KG1 (cell line): ENCODE data around the gene RBM23.

Experiments
- DNase-seq: peaks from one replicate; lab custom pipeline; 2025; lab: John Stamatoyannopoulos, UW

The RBM23 gene

DNA sequence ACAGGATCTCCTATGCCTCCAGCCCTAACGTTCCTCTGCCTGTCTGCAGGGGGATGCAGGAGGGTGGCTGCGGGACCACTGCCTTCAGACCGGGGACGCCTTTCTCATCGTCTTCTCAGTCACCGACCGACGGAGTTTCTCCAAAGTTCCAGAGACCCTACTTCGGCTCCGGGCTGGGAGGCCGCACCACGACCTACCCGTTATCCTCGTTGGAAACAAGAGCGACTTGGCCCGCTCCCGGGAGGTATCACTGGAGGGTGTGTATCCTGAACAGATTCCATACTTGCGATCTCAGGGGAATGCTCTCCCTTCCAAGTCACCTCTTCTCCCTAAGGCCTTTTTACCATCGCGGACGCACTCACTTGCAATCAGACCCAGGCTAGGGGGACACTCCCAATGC, 33.0 kb downstream of the RBM23 start:
- no peak for DNase-seq

DNA sequence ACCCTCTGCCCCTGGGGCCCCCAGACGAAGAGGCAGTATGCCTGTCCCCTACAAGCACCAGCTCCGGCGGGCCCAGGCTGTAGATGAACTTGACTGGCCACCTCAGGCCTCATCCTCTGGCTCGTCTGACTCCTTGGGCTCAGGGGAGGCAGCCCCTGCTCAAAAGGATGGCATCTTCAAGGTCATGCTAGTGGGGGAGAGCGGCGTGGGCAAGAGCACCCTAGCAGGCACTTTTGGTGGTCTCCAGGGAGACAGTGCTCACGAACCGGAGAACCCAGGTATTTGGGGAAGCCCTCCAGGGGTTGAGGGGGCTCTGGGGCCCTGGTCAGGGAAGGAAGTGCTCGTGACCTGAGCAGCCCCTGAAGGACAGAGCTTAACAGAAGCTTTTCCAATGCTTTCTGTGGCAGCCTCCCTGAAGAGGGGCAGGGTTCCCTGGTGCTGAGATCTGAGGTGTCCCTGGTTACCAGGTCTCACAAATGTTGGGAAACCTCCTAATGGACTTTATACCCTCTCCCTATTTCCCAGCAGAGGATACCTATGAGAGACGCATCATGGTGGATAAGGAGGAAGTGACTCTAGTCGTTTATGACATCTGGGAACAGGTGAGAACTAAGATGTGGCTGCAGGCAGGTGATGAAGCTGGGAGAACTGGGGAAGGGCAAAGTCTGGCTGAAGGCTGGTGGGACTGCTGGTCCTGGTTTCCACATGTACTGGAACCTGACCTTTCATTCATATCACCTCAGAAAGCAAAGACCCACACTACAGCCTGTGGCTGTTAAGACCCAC, 34.0 kb downstream of the RBM23 start:
- DNase-seq = no peak

- DNase-seq = no peak
These were observed 34.7 kb downstream of the RBM23 start for GRCh38 chr14:22884076-22884737.

DNA sequence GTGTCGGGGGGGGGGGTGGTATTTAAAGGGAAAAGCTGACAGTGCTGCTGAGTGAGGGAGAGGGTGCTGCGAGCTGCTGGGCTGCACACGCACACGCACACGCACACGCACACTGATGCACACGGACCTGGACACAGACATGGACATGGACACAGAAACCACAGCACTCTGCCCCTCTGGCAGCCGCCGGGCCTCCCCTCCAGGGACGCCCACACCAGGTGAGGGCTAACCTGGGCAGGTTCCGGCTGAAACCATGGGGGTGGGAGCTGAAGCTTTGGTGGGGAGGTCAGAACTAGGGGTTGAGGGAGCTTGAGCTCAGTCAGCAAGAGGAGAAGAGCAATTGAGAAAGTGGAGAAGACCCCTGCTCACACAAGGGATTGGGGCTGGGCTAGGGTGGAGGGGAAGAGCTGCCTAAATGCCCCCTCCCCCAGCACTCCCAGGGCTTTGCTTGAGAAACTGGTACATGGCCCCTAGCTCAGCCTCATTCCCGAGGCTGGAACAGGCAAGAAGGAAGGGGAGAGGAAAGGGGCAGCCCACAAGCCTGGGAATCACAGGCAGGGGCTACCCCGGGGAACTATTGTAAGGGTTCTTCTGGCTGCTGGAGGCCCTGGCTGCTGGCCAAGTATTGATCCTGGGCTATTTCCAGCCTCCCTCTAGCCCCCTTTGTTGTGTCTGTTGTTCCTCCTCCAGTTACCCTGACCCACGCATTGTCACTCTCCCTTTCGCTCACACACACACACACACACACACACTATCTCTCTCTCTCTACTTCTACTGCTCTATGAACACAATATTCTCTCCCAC, 35.6 kb downstream of the RBM23 start, which contains the start of gene REM2:
Gene REM2 (plus strand): TSS at position 50 of the 804 bp plus-strand sequence. CDS start 66 bp downstream, at position 116.
- no peak for DNase-seq

GRCh38 chr14:22882529-22883172, 36.3 kb downstream of the RBM23 start:
- DNase-seq = no peak

GRCh38 chr14:22882064-22882463, 36.9 kb downstream of the RBM23 start:
- no peak for DNase-seq

DNA sequence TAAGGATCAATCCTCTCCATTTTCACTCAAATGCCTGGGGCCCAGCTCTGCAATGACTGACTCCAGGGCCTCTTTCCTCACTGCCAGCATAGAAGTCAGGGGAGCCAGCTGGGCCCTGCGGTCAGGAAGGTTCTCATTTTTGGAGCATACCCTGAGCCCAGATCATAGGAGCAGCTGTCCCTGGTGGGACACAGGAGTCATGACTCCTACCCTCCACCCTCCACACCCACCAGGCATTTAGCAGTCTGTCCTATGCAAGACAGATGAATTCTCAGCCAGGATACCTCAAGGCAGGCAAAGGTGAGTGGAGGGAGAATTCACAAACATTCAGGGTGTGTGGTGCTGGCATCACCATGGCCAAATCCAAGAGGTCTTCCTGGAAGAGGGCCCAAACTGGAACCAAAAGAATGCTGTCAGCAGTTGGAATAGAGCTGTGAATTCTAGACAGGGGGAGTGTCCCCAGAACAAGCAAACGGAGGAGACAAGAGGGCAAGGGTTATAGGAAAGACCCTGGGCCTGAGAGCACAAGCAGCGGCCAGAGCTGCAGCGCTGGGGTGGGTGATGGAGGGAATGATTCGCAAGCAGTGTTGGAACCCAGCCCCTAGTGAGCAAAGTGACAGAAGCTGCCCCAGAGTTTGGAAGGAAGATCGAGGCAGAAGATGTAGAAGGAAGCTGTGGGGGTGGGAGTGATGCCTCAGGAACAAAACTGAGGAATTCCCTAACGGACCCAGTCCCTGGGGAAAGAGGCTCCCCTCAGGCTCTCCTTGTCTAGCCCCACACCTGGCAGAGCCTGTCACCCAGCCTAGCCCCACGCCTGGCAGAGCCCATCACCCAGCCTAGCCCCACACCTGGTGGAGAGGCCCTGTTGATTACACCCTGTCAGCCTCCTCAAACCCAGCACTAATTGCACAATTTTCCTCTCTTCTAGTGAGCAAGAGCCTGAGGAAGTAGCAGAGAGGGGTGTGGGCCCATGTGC, 40.4 kb downstream of the RBM23 start:
- DNase-seq = no peak

DNA sequence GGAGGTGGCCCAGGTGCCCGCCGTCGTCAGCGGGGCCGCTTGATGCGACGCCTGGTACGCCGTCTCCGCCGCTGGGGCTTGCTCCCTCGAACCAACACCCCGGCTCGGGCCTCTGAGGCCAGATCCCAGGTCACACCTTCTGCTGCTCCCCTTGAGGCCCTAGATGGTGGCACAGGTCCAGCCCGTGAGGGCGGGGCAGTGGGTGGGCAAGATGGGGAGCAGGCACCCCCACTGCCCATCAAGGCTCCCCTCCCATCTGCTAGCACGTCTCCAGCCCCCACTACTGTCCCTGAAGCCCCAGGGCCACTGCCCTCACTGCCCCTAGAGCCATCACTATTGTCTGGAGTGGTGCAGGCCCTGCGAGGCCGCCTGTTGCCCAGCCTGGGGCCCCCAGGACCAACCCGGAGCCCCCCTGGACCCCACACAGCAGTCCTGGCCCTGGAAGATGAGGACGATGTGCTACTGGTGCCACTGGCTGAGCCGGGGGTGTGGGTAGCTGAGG, 41.9 kb downstream of the RBM23 start:
- no peak for DNase-seq

DNA sequence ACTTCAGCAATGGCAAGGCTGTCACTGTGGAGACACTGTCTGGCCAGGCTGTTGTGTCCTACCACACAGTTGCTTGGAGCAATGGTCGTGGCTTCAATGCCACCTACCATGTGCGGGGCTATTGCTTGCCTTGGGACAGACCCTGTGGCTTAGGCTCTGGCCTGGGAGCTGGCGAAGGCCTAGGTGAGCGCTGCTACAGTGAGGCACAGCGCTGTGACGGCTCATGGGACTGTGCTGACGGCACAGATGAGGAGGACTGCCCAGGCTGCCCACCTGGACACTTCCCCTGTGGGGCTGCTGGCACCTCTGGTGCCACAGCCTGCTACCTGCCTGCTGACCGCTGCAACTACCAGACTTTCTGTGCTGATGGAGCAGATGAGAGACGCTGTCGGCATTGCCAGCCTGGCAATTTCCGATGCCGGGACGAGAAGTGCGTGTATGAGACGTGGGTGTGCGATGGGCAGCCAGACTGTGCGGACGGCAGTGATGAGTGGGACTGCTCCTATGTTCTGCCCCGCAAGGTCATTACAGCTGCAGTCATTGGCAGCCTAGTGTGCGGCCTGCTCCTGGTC, 43.1 kb downstream of the RBM23 start:
- DNase-seq = no peak

GRCh38 chr14:22875003-22875747, 43.8 kb downstream of the RBM23 start:
- no peak for DNase-seq

GRCh38 chr14:22872833-22873520, 46.0 kb downstream of the RBM23 start:
- no peak for DNase-seq

DNA sequence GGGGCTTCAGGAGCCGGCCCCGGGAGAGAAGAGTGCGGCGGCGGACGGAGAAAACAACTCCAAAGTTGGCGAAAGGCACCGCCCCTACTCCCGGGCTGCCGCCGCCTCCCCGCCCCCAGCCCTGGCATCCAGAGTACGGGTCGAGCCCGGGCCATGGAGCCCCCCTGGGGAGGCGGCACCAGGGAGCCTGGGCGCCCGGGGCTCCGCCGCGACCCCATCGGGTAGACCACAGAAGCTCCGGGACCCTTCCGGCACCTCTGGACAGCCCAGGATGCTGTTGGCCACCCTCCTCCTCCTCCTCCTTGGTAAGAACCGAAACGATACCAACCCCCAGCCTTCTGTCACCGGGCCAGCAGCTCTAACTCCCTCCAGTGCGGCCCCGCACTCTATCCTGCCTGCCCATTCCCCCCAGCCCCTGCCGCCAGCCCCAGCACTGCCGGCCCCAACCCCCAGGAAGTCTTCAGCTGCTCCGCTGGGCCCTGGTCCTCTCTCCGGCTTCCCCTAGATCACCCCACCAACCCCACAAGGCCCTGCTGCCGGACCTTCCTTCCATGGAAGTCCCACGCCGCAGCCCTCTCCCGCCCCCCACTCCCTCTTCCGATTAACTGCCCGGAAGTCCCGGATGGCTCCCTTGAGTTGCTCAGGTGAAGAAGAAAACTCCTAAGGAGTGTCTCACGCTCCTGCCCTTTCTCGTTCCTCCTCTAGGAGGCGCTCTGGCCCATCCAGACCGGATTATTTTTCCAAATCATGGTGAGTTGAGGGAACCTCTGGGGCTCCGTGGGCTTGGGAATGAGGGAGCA, 46.7 kb downstream of the RBM23 start:
- peak; percentile 59 for DNase-seq

DNA sequence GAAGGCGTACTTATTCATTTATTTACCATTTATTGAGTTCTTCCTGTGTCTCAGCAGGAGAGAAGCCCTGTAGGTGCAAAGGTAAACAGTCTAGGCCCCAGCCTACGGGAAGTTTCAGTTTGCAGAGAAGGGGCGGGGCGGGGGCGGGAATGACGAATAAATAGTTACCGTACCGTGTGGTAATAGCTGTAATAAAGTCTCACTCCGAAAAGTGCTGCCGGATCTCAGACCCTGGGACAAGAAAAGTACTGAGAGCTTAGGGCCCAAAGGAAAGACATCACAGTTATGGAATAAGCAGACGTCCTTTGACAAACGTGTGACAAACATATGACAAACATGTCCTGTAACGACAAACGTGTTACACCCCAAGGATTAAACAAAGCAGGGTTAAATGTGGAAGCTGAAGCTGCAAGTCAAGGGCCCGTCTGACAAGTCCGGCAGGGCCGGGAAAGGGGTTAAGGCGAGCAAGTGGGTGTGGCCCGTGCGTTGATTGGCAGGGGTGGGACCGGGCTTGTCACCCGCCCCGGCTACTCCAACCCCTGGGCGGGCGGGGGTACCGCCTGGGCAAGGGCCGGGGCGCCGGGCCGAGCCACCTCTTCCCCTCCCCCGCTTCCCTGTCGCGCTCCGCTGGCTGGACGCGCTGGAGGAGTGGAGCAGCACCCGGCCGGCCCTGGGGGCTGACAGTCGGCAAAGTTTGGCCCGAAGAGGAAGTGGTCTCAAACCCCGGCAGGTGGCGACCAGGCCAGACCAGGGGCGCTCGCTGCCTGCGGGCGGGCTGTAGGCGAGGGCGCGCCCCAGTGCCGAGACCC, 47.5 kb downstream of the RBM23 start, which contains the start of gene LRP10:
Gene LRP10 (plus strand): TSS at position 517 of the 809 bp plus-strand sequence. CDS start 564 bp downstream, outside the sequence.
- DNase-seq = peak; percentile 86

DNA sequence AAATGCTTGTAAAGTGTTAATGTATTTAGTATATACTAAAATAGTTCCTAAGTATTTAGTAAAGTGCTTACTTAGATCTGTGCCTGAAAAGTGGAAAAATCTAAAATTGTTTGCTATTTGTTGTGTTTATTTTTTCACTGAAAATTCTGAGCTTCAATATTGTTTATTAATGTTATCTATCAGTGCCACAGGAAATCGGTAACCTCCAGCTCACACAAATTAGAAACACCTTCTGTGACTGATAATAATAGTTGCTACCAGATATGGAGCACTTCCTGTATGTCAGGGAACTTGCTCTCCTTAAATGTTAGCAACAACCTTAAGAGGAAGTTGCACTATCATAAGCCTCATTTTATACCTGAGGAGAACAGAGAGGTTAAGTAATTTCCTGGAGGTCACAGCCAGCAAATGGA, 48.1 kb downstream of the RBM23 start:
- no peak for DNase-seq

- no peak for DNase-seq
These were observed 52.1 kb downstream of the RBM23 start for GRCh38 chr14:22866874-22867273.

GRCh38 chr14:22865424-22866405, 53.2 kb downstream of the RBM23 start:
- no peak for DNase-seq
